GM12891 (cell line): ENCODE results near the gene LCN10.

Experiments
- DNase-seq: peaks from one replicate; pipeline ENCODE4 v3.0.0; 2011; ENCODE audit warnings: low spot score; ENCODE audit not compliant: insufficient read length
- FAIRE-seq: peaks from 2 replicates; lab custom pipeline; 2011; peaks lifted over from hg19 to GRCh38; lab: Jason Lieb, UNC
- PAX5 ChIP-seq: IDR thresholded peaks from 2 replicates; pipeline ENCODE4 v1.6.1; 2011; ENCODE audit warnings: low read length, moderate library complexity, mild to moderate bottlenecking; ENCODE audit not compliant: insufficient read depth, severe bottlenecking
- POLR2A ChIP-seq: IDR thresholded peaks from 2 replicates; pipeline ENCODE4 v1.6.1; 2011; ENCODE audit warnings: low read depth, low read length, control low read depth
- POLR2AphosphoS5 ChIP-seq: IDR thresholded peaks from 2 replicates; pipeline ENCODE4 v1.6.1; 2011; ENCODE audit warnings: low read depth, low read length, control low read depth
- POU2F2 ChIP-seq: IDR thresholded peaks from 2 replicates; pipeline ENCODE4 v1.6.1; 2011; ENCODE audit warnings: low read depth, mild to moderate bottlenecking, control low read depth, low read length, moderate library complexity
- SPI1 ChIP-seq: IDR thresholded peaks from 2 replicates; pipeline ENCODE4 v1.6.1; 2011; ENCODE audit warnings: low read depth, low read length, control low read depth
- TAF1 ChIP-seq: IDR thresholded peaks from 2 replicates; pipeline ENCODE4 v1.6.1; 2011; ENCODE audit warnings: low read depth, low read length, control low read depth

Gene LCN10

GRCh38 chr9:136754059-136754572, 11.4 kb upstream of the LCN10 start:
- TF ChIP-seq PAX5 (no peak), POLR2AphosphoS5 (no peak), SPI1 (no peak), POU2F2 (no peak), POLR2A (no peak), TAF1 (no peak)
- DNase-seq, result no peak
- no peak for FAIRE-seq

- DNase-seq, result no peak
- FAIRE-seq, result no peak
- TF ChIP-seq PAX5 (no peak), TAF1 (no peak), SPI1 (no peak), POLR2AphosphoS5 (no peak), POU2F2 (no peak), POLR2A (no peak)
Measured at GRCh38 chr9:136753371-136754058, 10.8 kb upstream of the LCN10 start.

GRCh38 chr9:136751814-136752213, 9.1 kb upstream of the LCN10 start:
- TF ChIP-seq PAX5, result no peak
- no peak for TF ChIP-seq TAF1
- TF ChIP-seq POU2F2, result no peak
- no peak for TF ChIP-seq SPI1
- TF ChIP-seq POLR2AphosphoS5, result no peak
- TF ChIP-seq POLR2A, result no peak
- DNase-seq, result no peak
- no peak for FAIRE-seq

- DNase-seq (no peak), FAIRE-seq (no peak)
- TF ChIP-seq POU2F2 (no peak), SPI1 (peak; percentile 18; the same call in 1 of the 2 replicates), TAF1 (no peak)
Measured at GRCh38 chr9:136751244-136751643, 8.5 kb upstream of the LCN10 start.

- TF ChIP-seq PAX5 (no peak), TAF1 (no peak), SPI1 (no peak), POLR2AphosphoS5 (no peak), POLR2A (no peak), POU2F2 (no peak)
- peak; percentile 28 for FAIRE-seq
- DNase-seq, result no peak
Measured at GRCh38 chr9:136750526-136750925, 7.8 kb upstream of the LCN10 start.

GRCh38 chr9:136748666-136749611, 6.2 kb upstream of the LCN10 start:
- no peak for FAIRE-seq
- TF ChIP-seq POLR2A (no peak), PAX5 (no peak), SPI1 (no peak), POU2F2 (no peak), TAF1 (no peak), POLR2AphosphoS5 (no peak)

GRCh38 chr9:136748201-136748600, 5.5 kb upstream of the LCN10 start, which contains the start of gene LCN6:
TSS of gene LCN6 (minus strand) at chr9:136748525. CDS start at chr9:136748483, 42 bp downstream.
- TF ChIP-seq TAF1, result no peak
- TF ChIP-seq POU2F2, result no peak
- no peak for TF ChIP-seq PAX5
- TF ChIP-seq POLR2A, result no peak
- TF ChIP-seq SPI1, result no peak
- TF ChIP-seq POLR2AphosphoS5, result no peak
- no peak for FAIRE-seq
- no peak for DNase-seq

More at GRCh38 chr9:136748666-136749611, 6.2 kb upstream of the LCN10 start:
- no peak for DNase-seq

GRCh38 chr9:136747161-136748060, 4.7 kb upstream of the LCN10 start:
- FAIRE-seq, result no peak
- DNase-seq, result no peak
- TF ChIP-seq POLR2A (no peak), TAF1 (no peak), POU2F2 (no peak), POLR2AphosphoS5 (no peak), PAX5 (no peak), SPI1 (no peak)
